Measurements from ENCODE around the gene FSIP2.

The FSIP2 gene

GRCh38 chr2:185736210-185736609, 2.4 kb upstream of the FSIP2 start:
- TF ChIP-seq FOXM1 (IDR thresholded peaks at IDR 0.05; ENCODE audit: borderline replicate concordance) = no peak
- no peak for TF ChIP-seq FOXA1 (IDR thresholded peaks at IDR 0.05)
- no peak for TF ChIP-seq TARDBP (IDR thresholded peaks at IDR 0.05)
- TF ChIP-seq NFRKB (IDR thresholded peaks at IDR 0.05) = no peak
- TF ChIP-seq SP1 (IDR thresholded peaks at IDR 0.05) = no peak
- no peak for TF ChIP-seq L3MBTL2 (conservative IDR thresholded peaks at IDR 0.05)
- no peak for TF ChIP-seq ARNT (IDR thresholded peaks at IDR 0.05)
- no peak for TF ChIP-seq ELF4 (IDR thresholded peaks at IDR 0.05)
- no peak for TF ChIP-seq CTBP1 (IDR thresholded peaks at IDR 0.05; ENCODE audit: borderline replicate concordance)
- TF ChIP-seq PKNOX1 (IDR thresholded peaks at IDR 0.05) = no peak
- TF ChIP-seq BHLHE40 (IDR thresholded peaks at IDR 0.05; ENCODE audit: borderline replicate concordance) = no peak
- TF ChIP-seq FOXK2 (IDR thresholded peaks at IDR 0.05) = no peak
- TF ChIP-seq LEF1 (IDR thresholded peaks at IDR 0.05; ENCODE audit: borderline replicate concordance) = no peak
- TF ChIP-seq HDGF (IDR thresholded peaks at IDR 0.05; ENCODE audit: borderline replicate concordance) = no peak
- TF ChIP-seq ZNF384 (IDR thresholded peaks at IDR 0.05) = no peak
- TF ChIP-seq SUZ12 (IDR thresholded peaks at IDR 0.05) = no peak
- ChIA-PET POLR2A (no interaction called here), CTCF (no interaction called here)
- DNase-seq (ENCODE audit: extremely low spot score) = no peak

GRCh38 chr2:185745864-185746859, 7.6 kb downstream of the FSIP2 start:
- TF ChIP-seq ARNT (IDR thresholded peaks at IDR 0.05) = no peak
- no peak for TF ChIP-seq PKNOX1 (IDR thresholded peaks at IDR 0.05)
- no peak for TF ChIP-seq SUZ12 (IDR thresholded peaks at IDR 0.05)
- no peak for TF ChIP-seq L3MBTL2 (conservative IDR thresholded peaks at IDR 0.05)
- no peak for TF ChIP-seq FOXM1 (IDR thresholded peaks at IDR 0.05; ENCODE audit: borderline replicate concordance)
- no peak for TF ChIP-seq TARDBP (IDR thresholded peaks at IDR 0.05)
- TF ChIP-seq ZNF384 (IDR thresholded peaks at IDR 0.05) = no peak
- TF ChIP-seq HDGF (IDR thresholded peaks at IDR 0.05; ENCODE audit: borderline replicate concordance) = no peak
- TF ChIP-seq CTBP1 (IDR thresholded peaks at IDR 0.05; ENCODE audit: borderline replicate concordance) = no peak
- TF ChIP-seq NFRKB (IDR thresholded peaks at IDR 0.05) = no peak
- no peak for TF ChIP-seq ELF4 (IDR thresholded peaks at IDR 0.05)
- TF ChIP-seq FOXA1 (IDR thresholded peaks at IDR 0.05) = no peak
- no peak for TF ChIP-seq BHLHE40 (IDR thresholded peaks at IDR 0.05; ENCODE audit: borderline replicate concordance)
- no peak for TF ChIP-seq LEF1 (IDR thresholded peaks at IDR 0.05; ENCODE audit: borderline replicate concordance)
- TF ChIP-seq FOXK2 (IDR thresholded peaks at IDR 0.05) = no peak
- TF ChIP-seq SP1 (IDR thresholded peaks at IDR 0.05) = no peak
- no peak for DNase-seq (ENCODE audit: extremely low spot score)
- ChIA-PET POLR2A (no interaction called here), CTCF (no interaction called here)

GRCh38 chr2:185757356-185757755, 18.8 kb downstream of the FSIP2 start:
- CTCF ChIA-PET = no interaction called here
- DNase-seq (ENCODE audit: extremely low spot score) = no peak
- POLR2A ChIA-PET = no interaction called here
- TF ChIP-seq FOXA1 (IDR thresholded peaks at IDR 0.05) = no peak
- TF ChIP-seq L3MBTL2 (conservative IDR thresholded peaks at IDR 0.05) = no peak
- TF ChIP-seq SUZ12 (IDR thresholded peaks at IDR 0.05) = no peak
- no peak for TF ChIP-seq FOXK2 (IDR thresholded peaks at IDR 0.05)
- no peak for TF ChIP-seq ZNF384 (IDR thresholded peaks at IDR 0.05)
- TF ChIP-seq LEF1 (IDR thresholded peaks at IDR 0.05; ENCODE audit: borderline replicate concordance) = no peak
- TF ChIP-seq NFRKB (IDR thresholded peaks at IDR 0.05) = no peak

GRCh38 chr2:185771396-185771795, 32.8 kb downstream of the FSIP2 start:
- TF ChIP-seq NFRKB (IDR thresholded peaks at IDR 0.05) (no peak), CTBP1 (IDR thresholded peaks at IDR 0.05; ENCODE audit: borderline replicate concordance) (no peak), BHLHE40 (IDR thresholded peaks at IDR 0.05; ENCODE audit: borderline replicate concordance) (no peak), LEF1 (IDR thresholded peaks at IDR 0.05; ENCODE audit: borderline replicate concordance) (no peak), ARNT (IDR thresholded peaks at IDR 0.05) (no peak), FOXA1 (IDR thresholded peaks at IDR 0.05) (no peak)
- POLR2A ChIA-PET = no interaction called here
- DNase-seq (ENCODE audit: extremely low spot score) = no peak
- CTCF ChIA-PET = no interaction called here

- ChIA-PET CTCF (no interaction called here), POLR2A (no interaction called here)
- DNase-seq (ENCODE audit: extremely low spot score) = no peak
- TF ChIP-seq ZNF384 (IDR thresholded peaks at IDR 0.05) (no peak), SP1 (IDR thresholded peaks at IDR 0.05) (no peak)
Measured at GRCh38 chr2:185780890-185781289, 42.3 kb downstream of the FSIP2 start.

- ChIA-PET CTCF (no interaction called here), POLR2A (no interaction called here)
- DNase-seq (ENCODE audit: extremely low spot score) = no peak
- TF ChIP-seq ARNT (IDR thresholded peaks at IDR 0.05) = no peak
- no peak for TF ChIP-seq FOXA1 (IDR thresholded peaks at IDR 0.05)
- TF ChIP-seq FOXM1 (IDR thresholded peaks at IDR 0.05; ENCODE audit: borderline replicate concordance) = no peak
- no peak for TF ChIP-seq NFRKB (IDR thresholded peaks at IDR 0.05)
- TF ChIP-seq FOXK2 (IDR thresholded peaks at IDR 0.05) = no peak
Measured at GRCh38 chr2:185782223-185782769, 43.7 kb downstream of the FSIP2 start.

- POLR2A ChIA-PET = no interaction called here
- no peak for TF ChIP-seq PKNOX1 (IDR thresholded peaks at IDR 0.05)
- TF ChIP-seq FOXA1 (IDR thresholded peaks at IDR 0.05) = no peak
- no peak for TF ChIP-seq ZNF384 (IDR thresholded peaks at IDR 0.05)
- no peak for TF ChIP-seq HDGF (IDR thresholded peaks at IDR 0.05; ENCODE audit: borderline replicate concordance)
- TF ChIP-seq TARDBP (IDR thresholded peaks at IDR 0.05) = no peak
- CTCF ChIA-PET = no interaction called here
- DNase-seq (ENCODE audit: extremely low spot score) = no peak
Measured at GRCh38 chr2:185785156-185785555, 46.6 kb downstream of the FSIP2 start.

Measured in HEK293T (cell line).